Stimulated activated naive B cell treated with anti-CD40 and anti-IgM and Interleukin-4, amounts not matched to agents 10 μg/mL and 1 μg/mL and 100 μg/mL, for 72 hours (primary cell): ENCODE measurements around the gene ERVK3-1.
"Not testable (repeated sequence)": the region's sequence is repeated elsewhere in the genome, so short reads cannot be mapped to it uniquely, and the experiment has no call there.

Source experiments
- ATAC-seq, 2 donors: fragments of 150-1000 bp; cut with Tn5 transposase; replicated peaks; 2 replicates each; pipeline ENCODE4 v1.10.0; 2021; ENCODE audit warnings: moderate library complexity in 1 of 2
- DNase-seq: peaks from one replicate; pipeline ENCODE4 v3.0.0; 2021
- H3K27ac Mint-ChIP-seq: one replicate; pipeline ENCODE4 v1.8.0; 2022; ENCODE audit warnings: mild to moderate bottlenecking, mixed read lengths
- H3K27me3 Mint-ChIP-seq, 2 donors: one replicate each; pipeline ENCODE4 v1.8.0; 2022; ENCODE audit warnings: mixed read lengths in 2 of 2
- H3K36me3 Mint-ChIP-seq, 2 donors: one replicate each; pipeline ENCODE4 v1.8.0; 2022; ENCODE audit warnings: mixed read lengths in 2 of 2, mild to moderate bottlenecking in 1 of 2
- H3K4me1 Mint-ChIP-seq, 2 donors: one replicate each; pipeline ENCODE4 v1.8.0; 2022; ENCODE audit warnings: mixed read lengths in 2 of 2, mild to moderate bottlenecking in 1 of 2
- H3K4me3 Mint-ChIP-seq, 2 donors: one replicate each; pipeline ENCODE4 v1.8.0; 2022; ENCODE audit warnings: mild to moderate bottlenecking in 2 of 2, mixed read lengths in 2 of 2, moderate library complexity in 1 of 2
- H3K9me3 Mint-ChIP-seq, 2 donors: one replicate each; pipeline ENCODE4 v1.8.0; 2022; ENCODE audit warnings: mixed read lengths in 2 of 2, mild to moderate bottlenecking in 1 of 2

ERVK3-1 gene

DNA sequence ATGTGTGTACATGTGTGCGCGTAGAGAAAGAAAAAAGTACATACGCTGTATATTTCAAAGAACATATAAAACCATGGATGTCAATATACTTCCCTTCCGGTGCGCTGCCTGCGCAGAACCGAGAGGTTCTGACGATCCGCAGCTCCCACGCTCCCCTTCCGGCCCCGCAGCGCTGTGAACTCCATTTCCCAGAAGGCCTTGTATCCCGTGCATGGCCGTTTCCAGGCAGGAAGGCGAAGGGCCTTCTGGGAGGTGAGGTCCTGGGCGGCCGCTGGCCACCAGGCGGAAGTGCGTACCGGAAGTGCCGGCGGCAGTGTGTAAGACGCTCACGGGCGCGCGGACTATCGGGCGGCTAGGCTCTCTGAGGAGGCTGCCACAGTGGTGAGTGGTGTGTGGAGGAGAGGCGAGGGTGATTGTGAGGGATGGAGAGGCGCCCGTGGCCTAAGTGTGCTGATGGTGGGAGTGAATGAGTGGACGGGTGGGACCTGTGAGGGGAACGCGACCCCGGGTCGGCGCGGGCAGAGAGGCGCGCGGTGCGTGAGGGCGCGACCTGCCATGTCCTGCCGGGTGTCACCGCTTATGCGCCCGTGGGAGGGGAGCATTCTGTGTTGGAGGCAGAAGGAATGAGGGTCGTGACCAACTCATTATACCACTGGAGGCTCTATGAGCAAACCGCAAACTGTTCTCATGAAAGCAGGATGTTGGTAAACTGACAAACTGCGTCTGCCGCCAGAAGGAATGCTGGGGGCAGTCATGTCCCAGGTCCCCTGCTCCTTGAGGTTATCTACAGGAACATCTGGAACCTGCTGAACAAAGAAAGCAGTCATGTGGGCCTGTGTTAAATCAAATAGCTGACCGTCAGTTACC is at the start of gene ERVK3-1:
Gene ERVK3-1 (plus strand): TSS at position 313 of the 867 bp plus-strand sequence. CDS start 6,792 bp downstream, outside the sequence.
- ATAC-seq (peak; percentile 98 to 99), DNase-seq (peak; percentile 94)
- Mint-ChIP-seq H3K9me3 (peaks cover 0 to 4% of the 10 kb centered on the region in 2 donors), H3K4me3 (peak within 1 kb of the TSS; percentile 97), H3K27ac (peak within 1 kb of the TSS; percentile 99), H3K36me3 (peaks cover 55 to 69% of the 10 kb centered on the region in 2 donors), H3K4me1 (peaks cover 15 to 29% of the 10 kb centered on the region in 2 donors), H3K27me3 (no peaks in the 10 kb centered on the region)

- not testable (repeated sequence) for DNase-seq, ATAC-seq, H3K4me1 Mint-ChIP-seq, H3K27me3 Mint-ChIP-seq
- H3K36me3 Mint-ChIP-seq = peaks cover 96 to 100% of the 10 kb centered on the region in 2 donors
- H3K9me3 Mint-ChIP-seq = peaks cover 38 to 49% of the 10 kb centered on the region in 2 donors
- peak overlapping the region; percentile 73 for H3K27ac Mint-ChIP-seq
- H3K4me3 Mint-ChIP-seq = peak overlapping the region in 1 of 2 donors; percentile 33
Observed at GRCh38 chr19:58258259-58258658, 46.9 kb upstream of the ERVK3-1 start.

- DNase-seq = no peak
- Mint-ChIP-seq H3K4me3 (no peak overlapping the region), H3K36me3 (peaks cover 93 to 99% of the 10 kb centered on the region in 2 donors), H3K27me3 (no peaks in the 10 kb centered on the region), H3K9me3 (peaks cover 27 to 32% of the 10 kb centered on the region in 2 donors), H3K27ac (no peak overlapping the region), H3K4me1 (no peaks in the 10 kb centered on the region)
- no peak for ATAC-seq
Observed at GRCh38 chr19:58261600-58261967, 43.6 kb upstream of the ERVK3-1 start.

DNA sequence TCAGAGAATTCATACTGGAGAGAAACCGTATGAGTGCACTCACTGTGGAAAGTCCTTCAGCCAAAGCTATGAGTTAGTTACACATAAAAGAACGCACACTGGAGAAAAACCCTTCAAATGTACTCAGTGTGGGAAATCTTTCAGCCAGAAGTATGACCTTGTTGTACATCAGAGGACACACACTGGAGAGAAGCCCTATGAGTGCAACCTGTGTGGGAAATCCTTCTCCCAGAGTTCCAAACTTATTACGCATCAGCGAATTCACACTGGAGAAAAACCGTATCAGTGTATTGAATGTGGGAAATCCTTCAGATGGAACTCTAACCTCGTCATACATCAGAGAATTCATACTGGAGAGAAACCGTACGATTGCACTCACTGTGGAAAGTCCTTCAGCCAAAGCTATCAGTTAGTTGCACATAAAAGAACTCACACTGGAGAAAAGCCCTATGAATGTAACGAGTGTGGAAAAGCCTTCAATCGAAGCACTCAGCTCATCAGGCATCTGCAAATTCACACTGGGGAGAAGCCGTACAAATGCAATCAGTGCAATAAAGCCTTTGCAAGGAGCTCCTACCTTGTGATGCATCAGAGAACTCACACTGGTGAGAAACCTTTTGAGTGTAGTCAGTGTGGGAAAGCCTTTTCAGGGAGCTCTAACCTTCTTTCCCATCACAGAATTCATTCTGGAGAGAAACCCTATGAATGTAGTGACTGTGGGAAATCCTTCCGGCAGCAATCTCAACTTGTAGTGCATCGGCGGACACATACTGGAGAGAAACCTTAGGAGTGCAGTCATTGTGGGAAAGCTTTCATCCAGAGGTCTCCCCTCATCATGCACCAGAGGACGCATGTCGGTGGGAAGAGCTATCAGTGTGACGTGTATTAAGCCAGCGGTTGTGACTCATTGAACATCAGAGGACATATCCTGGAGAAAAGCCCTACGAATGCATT is 42.9 kb upstream of the ERVK3-1 start:
- Mint-ChIP-seq H3K4me1 (no peaks in the 10 kb centered on the region), H3K27me3 (no peaks in the 10 kb centered on the region), H3K36me3 (peaks cover 90 to 97% of the 10 kb centered on the region in 2 donors), H3K27ac (peak overlapping the region; percentile 67), H3K4me3 (peak overlapping the region in 1 of 2 donors; percentile 46), H3K9me3 (peaks cover 25 to 31% of the 10 kb centered on the region in 2 donors)
- no peak for DNase-seq
- ATAC-seq = no peak

- peaks cover 90 to 94% of the 10 kb centered on the region in 2 donors for H3K36me3 Mint-ChIP-seq
- H3K27ac Mint-ChIP-seq = peak overlapping the region; percentile 37
- peaks cover 21 to 24% of the 10 kb centered on the region in 2 donors for H3K9me3 Mint-ChIP-seq
- H3K4me1 Mint-ChIP-seq = no peaks in the 10 kb centered on the region
- no peaks in the 10 kb centered on the region for H3K27me3 Mint-ChIP-seq
- no peak overlapping the region for H3K4me3 Mint-ChIP-seq
- ATAC-seq (no peak), DNase-seq (no peak)
Observed at GRCh38 chr19:58262922-58263296, 42.3 kb upstream of the ERVK3-1 start.

DNA sequence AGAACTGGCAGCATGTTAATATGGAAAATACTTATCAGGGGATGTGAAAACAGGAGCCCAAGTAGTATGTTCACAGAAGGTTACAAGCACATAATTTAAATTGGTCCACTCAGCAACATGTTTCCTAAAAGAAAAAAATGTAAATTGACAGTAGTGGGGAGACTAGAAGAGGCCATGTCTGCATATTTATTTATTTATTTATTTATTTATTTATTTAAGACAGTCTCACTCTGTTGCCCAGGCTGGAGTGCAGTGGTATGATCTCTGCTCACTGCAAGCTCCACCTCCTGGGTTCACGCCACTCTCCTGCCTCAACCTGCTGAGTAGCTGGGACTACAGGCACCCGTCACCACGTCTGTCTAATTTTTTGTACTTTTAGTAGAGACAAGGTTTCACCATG is 40.1 kb upstream of the ERVK3-1 start:
- no peak overlapping the region for H3K4me3 Mint-ChIP-seq
- H3K4me1 Mint-ChIP-seq = no peaks in the 10 kb centered on the region
- no peak for DNase-seq
- no peaks in the 10 kb centered on the region for H3K27me3 Mint-ChIP-seq
- no peak for ATAC-seq
- peaks cover 85 to 90% of the 10 kb centered on the region in 2 donors for H3K36me3 Mint-ChIP-seq
- H3K27ac Mint-ChIP-seq = peak overlapping the region; percentile 25
- H3K9me3 Mint-ChIP-seq = peaks cover 14 to 19% of the 10 kb centered on the region in 2 donors

DNA sequence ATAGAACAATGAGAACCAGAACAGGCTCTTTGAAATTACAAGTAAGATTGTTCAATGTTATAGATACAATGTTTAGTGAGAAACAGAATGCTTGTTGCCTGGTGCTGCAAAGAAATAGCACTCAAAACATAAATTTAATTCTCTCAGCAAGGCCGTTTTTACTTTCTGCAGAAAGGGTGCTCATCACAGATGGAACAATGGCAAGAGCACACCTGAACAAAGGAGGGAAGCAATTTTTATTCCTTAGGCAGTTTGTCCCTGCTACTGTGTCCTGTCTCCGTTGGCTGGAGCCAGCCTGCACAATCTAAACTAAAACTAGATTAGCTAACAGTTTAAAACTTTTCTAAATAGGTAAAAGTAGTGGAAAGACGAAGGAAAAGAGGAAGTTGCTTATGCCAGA is 36.8 kb upstream of the ERVK3-1 start:
- H3K4me1 Mint-ChIP-seq = no peaks in the 10 kb centered on the region
- ATAC-seq (no peak), DNase-seq (no peak)
- H3K27me3 Mint-ChIP-seq = no peaks in the 10 kb centered on the region
- H3K9me3 Mint-ChIP-seq = peaks cover 4 to 14% of the 10 kb centered on the region in 2 donors
- no peak overlapping the region for H3K27ac Mint-ChIP-seq
- no peak overlapping the region for H3K4me3 Mint-ChIP-seq
- H3K36me3 Mint-ChIP-seq = peaks cover 82 to 88% of the 10 kb centered on the region in 2 donors

DNA sequence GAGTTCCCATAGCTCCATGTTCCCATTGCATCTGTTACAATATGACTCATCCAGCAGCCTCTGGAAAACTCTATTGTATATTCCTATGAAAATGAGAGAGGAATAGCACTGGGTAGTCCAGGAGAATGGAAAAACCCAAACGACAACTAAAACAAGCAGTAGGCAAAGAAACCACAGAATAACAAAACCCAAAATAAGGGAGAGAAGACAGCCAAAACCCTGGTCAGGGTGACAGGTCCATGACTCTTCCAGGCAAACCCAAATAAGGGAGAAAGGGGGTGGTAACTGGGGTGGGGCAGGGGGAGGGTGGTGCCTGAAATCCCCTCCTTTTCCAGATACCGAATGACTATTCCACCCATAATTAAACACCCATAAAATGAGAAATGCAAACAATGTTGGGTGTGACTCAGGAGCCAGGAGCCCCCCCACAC is 30.4 kb upstream of the ERVK3-1 start:
- peaks cover 0 to 12% of the 10 kb centered on the region in 2 donors for H3K9me3 Mint-ChIP-seq
- no peak for DNase-seq
- no peak for ATAC-seq
- no peaks in the 10 kb centered on the region for H3K27me3 Mint-ChIP-seq
- H3K4me3 Mint-ChIP-seq = no peak overlapping the region
- peaks cover 59 to 79% of the 10 kb centered on the region in 2 donors for H3K36me3 Mint-ChIP-seq
- H3K27ac Mint-ChIP-seq = peak overlapping the region; percentile 14
- H3K4me1 Mint-ChIP-seq = peaks cover 6 to 7% of the 10 kb centered on the region in 2 donors

DNA sequence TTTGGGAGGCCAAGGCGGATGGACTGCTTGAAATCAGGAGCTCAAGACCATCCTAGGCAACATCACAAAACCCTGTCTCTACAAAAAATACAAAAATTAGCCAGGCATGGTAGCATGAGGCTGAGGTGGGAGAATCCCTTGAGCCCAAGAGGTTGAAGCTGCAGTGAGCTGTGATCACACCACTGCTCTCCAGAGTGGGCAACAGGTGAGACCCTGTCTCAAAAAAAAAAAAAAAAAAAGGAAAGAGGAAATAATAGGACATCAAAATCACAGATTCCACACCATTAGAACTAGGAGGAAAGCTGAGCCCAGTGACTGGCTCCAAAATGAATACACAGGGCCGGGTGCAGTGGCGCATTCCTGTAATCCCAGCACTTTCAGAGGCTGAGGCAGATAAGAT is 29.6 kb upstream of the ERVK3-1 start:
- no peak for ATAC-seq
- H3K27me3 Mint-ChIP-seq = no peaks in the 10 kb centered on the region
- H3K36me3 Mint-ChIP-seq = peaks cover 54 to 79% of the 10 kb centered on the region in 2 donors
- no peak for DNase-seq
- H3K4me1 Mint-ChIP-seq = peaks cover 12 to 14% of the 10 kb centered on the region in 2 donors
- H3K27ac Mint-ChIP-seq = peak overlapping the region; percentile 62
- H3K9me3 Mint-ChIP-seq = peaks cover 0 to 9% of the 10 kb centered on the region in 2 donors
- H3K4me3 Mint-ChIP-seq = no peak overlapping the region

- H3K27ac Mint-ChIP-seq = peak overlapping the region; percentile 31
- ATAC-seq (no peak), DNase-seq (no peak)
- no peaks in the 10 kb centered on the region for H3K27me3 Mint-ChIP-seq
- peak overlapping the region; percentile 50 to 55 for H3K4me3 Mint-ChIP-seq
- H3K9me3 Mint-ChIP-seq = peaks cover 5 to 6% of the 10 kb centered on the region in 2 donors
- H3K4me1 Mint-ChIP-seq = peaks cover 18 to 25% of the 10 kb centered on the region in 2 donors
- H3K36me3 Mint-ChIP-seq = peaks cover 47 to 71% of the 10 kb centered on the region in 2 donors
Observed at GRCh38 chr19:58277197-58277596, 28.0 kb upstream of the ERVK3-1 start.

- H3K9me3 Mint-ChIP-seq = peaks cover 3 to 5% of the 10 kb centered on the region in 2 donors
- peak; percentile 2 to 12 for ATAC-seq
- H3K4me1 Mint-ChIP-seq = peaks cover 20 to 25% of the 10 kb centered on the region in 2 donors
- peaks cover 42 to 68% of the 10 kb centered on the region in 2 donors for H3K36me3 Mint-ChIP-seq
- no peak for DNase-seq
- H3K27ac Mint-ChIP-seq = peak overlapping the region; percentile 99
- H3K27me3 Mint-ChIP-seq = no peaks in the 10 kb centered on the region
- H3K4me3 Mint-ChIP-seq = peak overlapping the region; percentile 94 to 98
Observed at GRCh38 chr19:58277748-58278540, 27.2 kb upstream of the ERVK3-1 start.

DNA sequence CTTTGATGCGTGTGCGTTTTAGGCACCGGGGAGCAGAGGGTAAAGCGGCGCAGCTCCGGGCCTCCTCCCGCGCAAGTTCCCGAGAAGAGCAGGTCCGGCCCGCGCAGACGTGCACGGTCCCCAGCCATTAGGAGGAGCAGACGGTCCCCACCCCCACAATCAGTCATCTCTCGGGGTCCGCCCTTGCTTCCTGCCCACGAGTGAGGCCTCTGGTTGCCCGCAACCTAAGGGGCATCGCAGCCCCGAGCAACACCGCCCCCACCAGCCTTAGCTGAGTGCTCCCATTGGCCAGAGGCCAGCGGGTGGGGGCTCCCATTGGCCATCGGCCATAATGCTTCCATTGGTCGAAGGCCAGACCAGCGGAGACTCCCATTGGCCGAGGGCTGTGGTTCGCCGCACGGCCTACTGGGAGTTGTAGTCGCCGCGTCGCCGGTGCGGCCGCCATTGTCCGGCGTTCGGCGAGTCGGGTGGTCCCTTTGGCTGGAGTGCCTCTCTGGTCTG is 26.6 kb upstream of the ERVK3-1 start, which contains the start of gene ZNF8:
Gene ZNF8 (plus strand): TSS at position 415 of the 501 bp plus-strand sequence. CDS start 127 bp downstream, outside the sequence.
- H3K9me3 Mint-ChIP-seq = peaks cover 3 to 5% of the 10 kb centered on the region in 2 donors
- DNase-seq (peak; percentile 99), ATAC-seq (peak; percentile 94 to 96)
- no peaks in the 10 kb centered on the region for H3K27me3 Mint-ChIP-seq
- H3K4me3 Mint-ChIP-seq = peak within 1 kb of the TSS; percentile 94 to 98
- peaks cover 42 to 64% of the 10 kb centered on the region in 2 donors for H3K36me3 Mint-ChIP-seq
- H3K4me1 Mint-ChIP-seq = peaks cover 20 to 25% of the 10 kb centered on the region in 2 donors
- H3K27ac Mint-ChIP-seq = peak within 1 kb of the TSS; percentile 99
